GM13976 (cell line): ENCODE data around the gene TMEM176A.

Experiments
- DNase-seq: peaks from one replicate; pipeline ENCODE4 v3.0.0; 2012; ENCODE audit warnings: low spot score
- in situ Hi-C: fragments of 300-500 bp; cut with MboI; formaldehyde crosslinking; loops from one replicate; pipeline ENCODE4 v1.12.0; 2022; ENCODE audit warnings: low sequenced_read_pairs, mixed read lengths, inconsistent platforms; ENCODE audit not compliant: unreplicated experiment
- TF ChIP-seq, protein P1 (sequence below): IDR thresholded peaks from 2 replicates; pipeline ENCODE4 v1.5.1; 2012; ENCODE audit warnings: borderline replicate concordance, mild to moderate bottlenecking; ENCODE audit not compliant: insufficient read depth; ENCODE audit errors: extremely low read depth, missing control alignments, control extremely low read depth

The TMEM176A gene

DNA sequence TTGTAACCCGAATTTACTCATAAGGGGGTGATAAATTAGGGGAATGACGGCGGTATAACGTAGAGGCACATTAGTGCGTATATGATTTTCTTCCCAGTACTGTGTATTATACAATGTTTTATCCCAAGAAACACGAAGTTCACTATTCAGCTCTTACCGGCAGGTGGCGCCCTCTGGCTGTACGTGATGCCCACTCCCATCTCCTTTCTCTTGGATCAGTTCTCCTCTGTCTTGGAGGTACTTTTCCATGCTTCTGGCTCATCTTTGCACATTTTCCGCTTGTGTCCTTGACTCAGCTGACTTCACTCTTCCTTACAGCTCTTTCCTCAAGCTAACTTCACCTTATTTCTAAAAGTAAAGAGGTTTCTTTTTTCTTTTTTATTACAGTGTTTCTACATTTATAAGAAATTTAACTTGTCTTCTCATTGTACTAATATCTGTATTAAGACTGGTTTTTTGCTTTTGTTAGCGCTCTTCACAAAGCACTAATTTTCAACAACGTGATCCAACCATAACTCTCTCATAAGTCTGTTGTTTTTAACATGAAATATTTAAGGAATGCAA, 21.7 kb upstream of the TMEM176A start:
- in situ Hi-C loops, result loop anchor here (10.0 kb wide), 1 partner anchor 206 kb away; no protein-coding TSS in a partner anchor
- DNase-seq, result peak; percentile 62
- TF ChIP-seq, protein P1, sequence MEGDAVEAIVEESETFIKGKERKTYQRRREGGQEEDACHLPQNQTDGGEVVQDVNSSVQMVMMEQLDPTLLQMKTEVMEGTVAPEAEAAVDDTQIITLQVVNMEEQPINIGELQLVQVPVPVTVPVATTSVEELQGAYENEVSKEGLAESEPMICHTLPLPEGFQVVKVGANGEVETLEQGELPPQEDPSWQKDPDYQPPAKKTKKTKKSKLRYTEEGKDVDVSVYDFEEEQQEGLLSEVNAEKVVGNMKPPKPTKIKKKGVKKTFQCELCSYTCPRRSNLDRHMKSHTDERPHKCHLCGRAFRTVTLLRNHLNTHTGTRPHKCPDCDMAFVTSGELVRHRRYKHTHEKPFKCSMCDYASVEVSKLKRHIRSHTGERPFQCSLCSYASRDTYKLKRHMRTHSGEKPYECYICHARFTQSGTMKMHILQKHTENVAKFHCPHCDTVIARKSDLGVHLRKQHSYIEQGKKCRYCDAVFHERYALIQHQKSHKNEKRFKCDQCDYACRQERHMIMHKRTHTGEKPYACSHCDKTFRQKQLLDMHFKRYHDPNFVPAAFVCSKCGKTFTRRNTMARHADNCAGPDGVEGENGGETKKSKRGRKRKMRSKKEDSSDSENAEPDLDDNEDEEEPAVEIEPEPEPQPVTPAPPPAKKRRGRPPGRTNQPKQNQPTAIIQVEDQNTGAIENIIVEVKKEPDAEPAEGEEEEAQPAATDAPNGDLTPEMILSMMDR, result peak; percentile 86

DNA sequence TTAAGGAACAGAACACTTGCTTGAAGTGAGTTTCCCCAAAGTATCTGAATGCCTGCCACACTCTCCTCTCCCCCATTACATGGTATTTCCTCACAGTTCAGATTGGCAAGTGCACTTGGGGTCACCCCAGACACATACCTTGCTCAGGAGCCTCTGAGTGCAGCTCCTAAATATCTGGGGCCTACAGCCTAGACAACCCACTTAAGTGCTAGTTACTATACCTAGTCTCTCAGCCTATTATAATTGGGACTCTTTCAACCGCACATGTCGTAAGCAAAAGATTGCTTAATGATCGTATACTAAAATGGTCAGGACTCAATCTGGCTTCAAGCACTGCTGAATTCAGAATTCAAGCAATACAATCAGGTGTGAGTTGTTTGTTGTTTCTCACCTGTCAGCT, 20.3 kb upstream of the TMEM176A start:
- in situ Hi-C loops, result no loop called here
- TF ChIP-seq, protein P1, result no peak
- no peak for DNase-seq

DNA sequence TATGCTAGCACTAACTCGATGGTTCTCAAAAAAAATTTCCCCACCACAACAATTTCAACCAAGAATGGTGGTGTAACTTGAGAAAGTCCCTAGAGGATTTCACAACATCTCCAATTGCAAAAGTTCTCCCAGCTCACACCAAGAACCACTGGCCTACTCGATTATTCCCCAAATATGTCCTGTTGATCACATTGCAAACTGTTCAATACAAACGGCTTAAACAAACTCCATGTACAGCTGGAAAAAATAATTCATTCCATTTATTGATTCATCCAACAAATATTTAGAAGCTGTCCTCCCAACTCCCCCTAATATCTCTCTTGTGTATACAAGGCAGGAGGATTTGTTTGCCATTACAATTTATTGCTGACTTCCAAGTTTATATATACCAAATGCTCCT, 19.5 kb upstream of the TMEM176A start:
- TF ChIP-seq, protein P1, result no peak
- DNase-seq, result no peak
- in situ Hi-C loops, result no loop called here

DNA sequence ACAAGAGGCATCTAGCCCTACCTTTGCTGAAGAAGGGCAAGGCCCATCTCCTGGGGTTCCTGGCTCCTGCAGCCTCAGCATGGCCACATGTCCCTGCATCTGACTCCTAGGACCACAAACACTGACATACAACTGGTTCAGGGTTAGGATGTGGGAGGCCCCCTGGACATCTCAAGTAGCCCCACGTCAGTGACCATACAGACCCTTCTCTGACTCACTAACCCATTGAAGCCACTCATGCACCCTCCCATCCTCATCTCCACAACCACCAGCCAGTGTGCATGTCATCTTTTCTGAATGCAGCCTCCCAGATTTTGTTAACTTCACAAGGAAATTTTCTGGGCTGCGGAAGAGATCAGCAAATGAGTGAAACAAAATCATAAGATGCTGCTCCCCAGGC, 18.6 kb upstream of the TMEM176A start:
- in situ Hi-C loops, result no loop called here
- TF ChIP-seq, protein P1, result no peak
- DNase-seq, result no peak

- no peak for DNase-seq
- in situ Hi-C loops, result no loop called here
Measured at GRCh38 chr7:150784120-150784736, 16.3 kb upstream of the TMEM176A start.

DNA sequence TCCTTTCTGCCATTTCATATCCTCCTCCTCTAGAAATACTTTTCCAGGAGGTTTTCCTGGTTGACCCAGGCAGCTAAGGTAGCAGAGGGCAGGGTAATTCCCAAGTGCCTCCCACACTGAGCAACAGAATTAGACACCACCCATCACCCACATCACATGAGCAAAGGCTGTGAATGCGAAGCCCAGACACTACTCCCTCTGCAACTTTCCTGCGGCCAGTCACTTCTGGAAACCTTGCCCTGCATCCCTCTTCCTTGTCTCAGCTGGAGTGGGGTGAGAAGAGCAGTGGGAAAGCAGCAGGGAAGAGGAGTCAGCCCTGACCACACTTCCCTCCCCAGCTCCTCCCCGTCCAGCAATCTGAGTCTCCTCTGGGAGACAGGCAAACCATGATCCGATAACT, 15.6 kb upstream of the TMEM176A start:
- DNase-seq, result no peak
- TF ChIP-seq, protein P1, result no peak
- in situ Hi-C loops, result no loop called here

More at GRCh38 chr7:150784120-150784736, 16.3 kb upstream of the TMEM176A start:
- TF ChIP-seq, protein P1, result no peak
